Measurements from ENCODE around the gene HIP1R.

- TF ChIP-seq EP300 (IDR thresholded peaks at IDR 0.05) (no peak), CTCF (IDR thresholded peaks at IDR 0.05) (no peak), POLR2AphosphoS5 (IDR thresholded peaks at IDR 0.05) (no peak), POLR2A (IDR thresholded peaks at IDR 0.05) (no peak)
These were observed 14.4 kb upstream of the HIP1R start for GRCh38 chr12:122820838-122821271.
